CD4-positive, alpha-beta T cell treated with Interleukin-10 for 1 hour (primary cell): ENCODE measurements around the gene SERBP1.
"Not testable (repeated sequence)": the region's sequence is repeated elsewhere in the genome, so short reads cannot be mapped to it uniquely, and the experiment has no call there.

Experiments
- DNase-seq: peaks from one replicate; pipeline ENCODE4 v3.0.0-alpha.2; 2020

The SERBP1 gene

DNA sequence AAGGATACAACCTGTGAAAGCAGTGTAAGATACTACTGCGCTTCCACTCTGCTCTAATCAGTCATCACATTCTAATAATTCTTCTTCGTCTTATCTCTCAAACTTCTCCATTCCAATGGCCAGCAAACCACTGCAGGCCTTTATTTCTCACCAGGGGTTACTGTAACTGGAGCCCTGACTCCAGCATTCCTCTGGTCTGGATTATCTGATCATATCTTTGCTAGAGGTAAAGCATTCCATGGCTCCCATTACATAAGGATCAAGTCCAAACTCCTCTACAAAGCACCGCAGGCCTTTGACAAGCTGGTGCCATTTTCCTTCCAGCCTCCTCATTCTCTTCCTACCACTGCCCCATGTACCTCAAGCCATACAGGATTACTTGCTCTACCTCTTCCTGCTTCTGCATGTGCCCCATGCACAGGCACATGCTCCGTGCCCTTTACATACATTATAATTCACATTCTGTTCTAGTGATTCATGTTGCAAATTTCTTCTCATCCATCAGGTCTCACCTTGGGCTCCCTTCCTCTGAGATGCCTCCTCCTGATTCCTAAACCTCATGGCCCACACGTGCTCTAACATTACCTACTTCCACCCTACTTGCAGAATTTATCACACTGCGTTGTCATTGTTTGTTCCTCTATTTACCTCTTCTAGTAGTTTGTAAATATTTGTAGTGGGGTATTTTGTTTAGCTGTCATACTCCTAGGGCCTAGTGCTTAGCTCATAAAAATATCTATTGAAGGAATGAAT lies 9.3 kb upstream of the SERBP1 start:
- no peak for DNase-seq

DNA sequence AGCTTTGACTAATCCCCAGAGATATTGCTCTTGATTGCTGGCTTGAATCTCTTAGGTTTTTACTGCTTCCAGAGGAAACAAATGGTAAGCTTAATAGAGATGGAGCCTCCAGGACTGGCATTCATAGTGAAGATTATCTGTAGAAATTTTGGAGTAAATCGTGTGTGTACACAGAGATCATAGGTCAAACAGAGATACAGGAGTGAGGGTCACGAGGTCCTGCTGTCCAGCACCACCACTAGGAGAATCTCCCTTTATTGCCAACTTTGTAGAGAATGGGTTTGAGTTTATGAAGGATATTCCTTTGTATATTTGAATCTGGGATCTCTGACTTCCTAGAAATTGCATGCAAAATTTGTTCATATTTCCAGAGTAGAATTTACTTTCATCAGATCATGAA lies 7.8 kb upstream of the SERBP1 start:
- no peak for DNase-seq

DNA sequence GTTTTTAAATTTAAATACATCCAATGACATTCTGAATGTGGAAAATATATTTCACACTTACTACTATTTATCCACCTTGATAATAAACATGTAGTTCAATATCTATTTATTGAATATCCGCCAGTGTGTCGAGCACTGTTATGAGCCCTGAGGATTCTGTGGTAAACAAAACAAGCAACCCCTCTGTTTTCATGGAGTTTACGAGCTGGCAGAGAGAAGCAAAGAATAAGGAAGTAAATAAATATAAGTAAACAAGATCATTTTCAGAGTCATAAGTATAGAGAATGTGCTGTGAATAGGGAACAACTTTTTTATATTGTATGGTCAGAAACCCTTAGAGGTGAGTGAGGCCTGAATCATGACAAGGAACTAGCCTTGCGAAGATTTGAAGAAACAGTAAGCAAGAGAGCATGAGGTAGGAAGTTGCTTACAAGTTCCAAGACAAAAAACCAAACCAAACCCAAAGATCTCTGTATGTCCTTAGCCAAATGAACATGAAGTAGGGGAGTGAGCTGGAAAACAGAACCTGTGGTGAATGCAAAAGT lies 6.4 kb upstream of the SERBP1 start:
- no peak for DNase-seq

DNA sequence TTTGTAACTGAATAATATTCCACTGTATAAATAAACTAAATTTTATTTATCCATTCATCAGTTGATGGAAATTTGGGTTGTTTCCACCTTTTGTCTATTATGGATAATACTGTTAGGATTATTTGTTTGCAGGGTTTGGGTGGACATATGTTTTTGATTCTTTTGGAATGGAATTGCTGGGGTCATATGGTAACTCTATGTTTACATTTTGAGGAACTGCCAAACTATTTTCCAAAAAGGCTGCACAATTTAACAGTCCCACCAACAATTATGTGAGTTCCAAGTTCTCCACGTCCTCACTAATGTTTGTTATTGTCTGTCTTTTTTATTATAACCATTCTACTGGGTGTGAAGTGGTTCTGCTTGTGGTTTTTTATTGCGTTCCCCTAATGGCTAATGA lies 4.3 kb upstream of the SERBP1 start:
- no peak for DNase-seq

DNA sequence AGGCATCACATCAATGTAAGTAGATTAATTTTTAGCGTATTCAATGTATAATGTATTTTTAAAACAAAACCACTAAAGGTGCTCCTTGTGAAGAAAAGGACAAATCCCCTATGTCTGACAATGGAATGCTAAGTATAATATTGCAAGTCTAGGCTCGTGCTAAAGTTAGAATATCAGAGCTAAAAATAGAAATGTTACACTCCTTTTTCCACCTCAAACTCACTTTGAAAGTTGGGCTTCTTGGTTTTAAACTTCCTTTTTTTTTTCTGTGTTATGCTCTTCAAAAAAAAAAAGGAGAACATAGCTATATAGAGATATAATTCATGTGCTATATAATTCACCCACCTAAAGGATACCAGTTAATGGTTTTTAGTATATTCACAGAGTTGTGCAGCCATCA lies 3.6 kb upstream of the SERBP1 start:
- no peak for DNase-seq

DNA sequence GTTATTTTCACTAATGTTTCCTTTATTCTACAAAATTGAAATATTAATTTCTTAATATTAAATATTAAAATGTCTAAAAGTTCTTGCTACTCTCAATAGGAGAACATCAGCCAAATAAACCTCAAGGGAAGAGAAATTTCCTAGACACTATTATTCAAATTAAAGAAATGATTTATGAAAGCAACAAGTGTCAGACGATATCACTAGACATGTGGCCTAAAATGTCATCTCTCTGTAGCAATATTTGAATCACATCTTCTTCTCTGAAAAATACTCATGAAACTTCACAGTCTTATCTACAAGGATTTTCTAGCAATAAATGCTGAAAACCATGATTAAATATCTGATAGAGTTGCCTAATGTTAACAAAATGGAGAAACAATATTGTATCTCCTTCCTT lies 2.5 kb upstream of the SERBP1 start:
- no peak for DNase-seq

DNA sequence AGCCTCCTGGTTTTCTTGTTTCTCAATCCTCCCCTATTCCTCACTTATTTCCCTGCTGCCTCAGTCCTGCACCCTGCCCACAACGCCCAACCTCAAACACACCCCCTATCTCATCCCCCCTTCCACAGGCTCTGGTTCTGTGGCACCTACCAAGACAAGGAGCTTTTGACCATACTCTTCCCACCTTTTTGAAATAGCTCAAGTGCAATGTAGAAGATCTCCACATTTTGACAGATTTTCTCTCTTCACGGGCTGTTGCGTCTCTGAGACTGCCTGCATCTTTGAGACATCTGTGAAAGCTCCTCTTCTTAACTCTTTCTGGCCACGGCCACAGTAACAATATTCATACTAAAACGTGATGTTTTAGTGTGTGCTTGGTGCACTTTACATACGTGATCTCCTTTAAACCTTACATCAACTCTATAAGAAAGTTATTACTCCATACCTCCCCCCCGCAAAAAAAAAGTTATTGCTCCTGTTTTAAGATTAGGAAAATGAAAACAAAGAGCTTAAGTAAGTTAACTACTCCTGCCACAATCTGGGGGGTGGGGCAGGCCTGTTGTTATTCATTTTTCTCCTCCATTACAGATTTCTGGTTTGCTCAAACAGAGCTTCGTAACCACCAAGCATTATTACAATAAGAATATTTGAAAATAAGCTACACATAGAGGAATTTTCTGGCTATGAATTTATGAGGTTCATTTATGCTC lies 1.8 kb upstream of the SERBP1 start:
- no peak for DNase-seq

DNA sequence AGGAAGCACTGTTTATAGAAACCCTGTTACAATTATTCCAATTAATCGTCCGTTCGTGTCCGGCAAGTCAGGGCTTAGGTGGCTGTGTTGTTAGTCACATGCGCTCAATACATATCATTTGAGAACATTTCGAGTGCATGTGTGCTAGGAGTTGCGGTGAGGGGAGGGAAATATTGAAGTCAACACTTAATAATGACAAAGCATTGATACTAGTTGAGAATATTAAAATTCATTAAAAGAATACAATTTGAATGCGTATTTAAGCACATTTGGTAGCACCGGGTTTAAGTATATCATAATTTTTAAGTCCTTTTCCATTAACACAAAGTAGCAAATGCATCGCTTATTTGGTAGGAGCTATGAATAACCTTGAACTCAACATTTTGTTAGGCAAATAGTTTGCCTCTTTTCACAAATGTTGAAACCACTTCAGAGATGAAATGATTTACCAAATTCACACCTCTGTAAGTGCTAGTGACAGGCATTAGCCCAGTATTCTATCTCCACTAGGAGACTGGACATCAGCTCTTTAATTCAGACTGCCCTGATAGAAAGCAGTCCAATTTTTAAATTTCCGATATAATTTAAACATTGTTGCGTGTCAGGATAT lies 1.1 kb upstream of the SERBP1 start:
- DNase-seq: no peak

DNA sequence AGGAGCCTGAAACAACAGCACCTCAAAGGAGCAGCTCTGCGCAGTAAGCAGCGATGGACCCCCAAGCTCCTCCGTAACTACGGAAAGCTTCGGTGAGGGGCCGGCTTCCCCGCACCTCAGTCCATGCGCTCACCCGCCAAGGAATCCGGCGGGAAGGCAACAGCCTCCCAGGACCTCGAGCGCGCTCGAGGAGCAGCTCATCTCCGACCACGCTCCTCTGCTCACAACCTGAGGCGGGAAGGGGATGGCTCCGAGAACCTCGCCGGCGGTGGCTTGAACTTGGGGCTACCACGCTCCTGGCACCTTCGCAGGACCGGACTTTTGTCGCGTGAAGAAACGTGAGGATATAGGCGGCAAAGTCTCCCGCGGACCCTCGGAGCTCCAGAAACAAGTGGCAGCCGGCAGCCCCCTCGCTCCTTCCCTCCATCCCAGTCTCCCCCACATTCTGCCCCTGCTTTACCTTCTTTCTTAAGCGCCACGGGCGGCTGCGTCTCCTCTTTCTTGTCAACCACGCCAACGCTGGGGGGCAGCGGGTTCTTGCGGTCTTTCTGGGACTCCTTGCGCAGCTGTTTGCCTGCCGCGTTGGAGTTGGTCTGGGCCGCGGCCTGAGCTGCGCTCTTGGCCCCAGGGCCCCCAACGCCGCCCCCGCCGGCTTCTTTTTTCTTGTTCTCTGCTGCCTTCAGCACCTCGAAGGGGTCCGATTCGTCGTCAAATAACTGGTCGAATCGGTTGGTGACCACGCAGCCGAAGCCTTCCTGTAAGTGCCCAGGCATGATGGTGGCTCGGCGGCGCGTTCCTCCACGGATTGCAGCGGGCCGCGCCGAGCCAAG lies 459 bp downstream of the SERBP1 start:
- peak; percentile 4 for DNase-seq

DNA sequence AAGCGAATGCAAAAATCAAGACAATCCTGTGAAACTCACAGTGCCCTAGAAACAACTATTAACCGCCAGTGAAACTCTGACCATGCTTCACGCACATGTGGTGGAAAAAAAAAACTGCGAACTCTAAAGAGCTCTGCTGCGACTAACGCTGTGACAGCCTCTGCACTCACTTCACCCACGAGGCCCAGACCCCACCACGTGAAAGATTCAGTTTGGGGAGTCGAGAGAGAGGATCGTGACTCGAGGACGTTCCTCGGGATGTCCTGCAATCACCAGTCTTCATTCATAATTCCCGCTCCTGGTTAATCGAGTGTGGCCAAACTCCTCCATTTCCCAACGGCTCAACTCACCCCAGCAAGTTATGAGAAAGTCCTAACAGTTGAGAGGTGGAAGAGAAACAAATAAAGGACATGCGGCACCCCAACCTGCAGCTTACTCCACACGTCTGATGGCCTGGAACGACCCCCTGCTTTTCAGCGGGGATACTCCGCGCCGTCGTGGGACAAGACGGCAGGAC lies 1.1 kb downstream of the SERBP1 start:
- DNase-seq: peak; percentile 37

DNA sequence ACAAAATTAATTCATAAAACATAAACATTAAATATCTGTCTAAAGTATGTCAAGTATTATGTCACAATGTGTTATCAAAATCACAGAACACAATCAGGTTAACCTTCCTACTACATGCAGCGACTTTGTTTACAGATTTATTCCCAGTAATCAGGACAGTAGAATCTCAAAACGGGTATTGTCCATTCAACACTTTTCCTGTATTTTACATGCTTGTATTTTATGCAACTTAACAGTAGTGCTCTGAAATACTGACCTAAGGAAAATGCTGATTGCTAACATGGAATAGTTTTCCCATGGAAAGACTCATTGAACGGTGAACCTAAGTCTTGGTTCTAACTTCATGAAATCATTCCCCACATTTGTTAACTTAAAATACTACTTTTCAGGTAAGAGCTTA lies 2.3 kb downstream of the SERBP1 start:
- DNase-seq: no peak

DNA sequence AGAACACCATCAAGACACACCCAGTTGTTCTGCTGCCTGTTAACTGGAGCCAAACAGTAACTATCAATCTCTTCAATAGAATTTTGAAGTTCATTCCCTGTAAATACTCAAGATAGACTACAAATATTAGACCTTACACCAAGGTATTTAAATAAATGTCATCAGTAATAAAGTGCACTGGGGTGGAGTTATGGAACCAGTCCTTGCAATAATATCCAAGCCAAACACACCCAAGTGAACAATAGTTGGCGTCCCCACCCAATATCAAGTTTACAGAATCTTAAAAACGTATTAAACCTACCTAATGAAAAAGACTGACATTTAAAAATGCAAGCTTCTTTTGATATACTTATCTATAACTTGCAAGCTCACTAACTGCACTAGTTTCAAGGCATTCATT lies 2.7 kb downstream of the SERBP1 start:
- no peak for DNase-seq

DNA sequence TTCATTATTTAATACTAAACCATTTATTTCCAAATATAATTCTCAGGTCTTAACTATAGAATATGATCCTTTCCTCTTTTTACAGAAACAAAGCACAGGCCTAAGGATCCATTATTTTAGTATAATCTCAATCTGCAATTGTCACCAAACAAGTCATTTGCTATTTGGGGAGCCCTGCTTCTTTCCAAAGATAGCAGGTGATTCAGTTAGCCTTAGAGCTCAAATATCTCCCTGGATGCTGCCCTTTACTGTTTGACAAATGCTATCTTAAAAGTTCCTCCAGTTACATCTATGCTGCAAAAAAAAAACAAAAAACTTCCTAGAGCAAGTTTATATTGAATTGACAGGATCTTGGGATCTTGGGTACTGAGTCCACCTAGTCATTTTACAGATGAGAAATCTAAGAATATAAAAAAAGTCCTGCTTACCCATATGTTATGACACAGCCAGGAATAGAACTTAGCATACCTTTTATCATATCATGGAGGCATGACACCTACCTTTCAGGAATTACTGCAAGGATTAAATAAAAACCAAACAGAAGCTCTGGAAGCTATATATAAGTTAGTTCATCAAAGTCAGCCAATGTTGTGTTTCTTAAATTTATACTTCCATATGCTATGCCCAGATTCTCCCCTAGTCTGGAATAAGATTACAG lies 9.2 kb downstream of the SERBP1 start:
- DNase-seq: no peak

DNA sequence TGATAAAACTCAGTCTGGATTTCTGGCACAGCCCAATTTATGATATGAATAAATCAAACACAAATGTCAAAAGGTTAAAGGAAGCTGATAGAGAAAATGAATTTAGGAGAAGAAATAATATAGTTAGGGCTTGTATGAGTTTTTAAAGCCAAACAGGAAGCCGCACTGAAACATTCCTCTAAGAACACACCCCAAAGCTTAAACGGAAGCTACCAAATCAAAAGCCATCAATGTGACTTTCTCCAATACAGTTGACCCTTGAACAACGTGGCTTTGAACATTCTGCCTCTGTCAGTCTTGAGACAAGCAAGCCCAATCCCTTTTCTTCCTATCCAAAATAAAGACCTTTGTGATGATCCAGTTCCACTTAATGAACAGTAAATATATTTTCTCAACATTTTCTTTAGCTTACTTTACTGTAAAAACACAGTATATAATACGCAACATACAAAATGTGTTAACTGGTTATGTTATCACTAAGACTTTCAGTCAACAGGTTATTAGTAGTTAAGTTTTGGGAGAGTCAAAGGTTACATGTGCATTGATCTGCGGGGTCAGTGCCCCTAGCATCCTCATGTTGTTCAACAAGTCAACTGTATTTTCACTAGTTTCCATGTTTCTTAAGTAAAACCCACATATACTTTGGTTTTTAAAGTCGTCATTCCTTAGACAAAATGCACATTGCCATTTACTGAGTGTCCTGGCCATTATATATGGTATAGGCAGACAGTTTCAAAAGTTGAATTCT lies 11.2 kb downstream of the SERBP1 start:
- no peak for DNase-seq

DNA sequence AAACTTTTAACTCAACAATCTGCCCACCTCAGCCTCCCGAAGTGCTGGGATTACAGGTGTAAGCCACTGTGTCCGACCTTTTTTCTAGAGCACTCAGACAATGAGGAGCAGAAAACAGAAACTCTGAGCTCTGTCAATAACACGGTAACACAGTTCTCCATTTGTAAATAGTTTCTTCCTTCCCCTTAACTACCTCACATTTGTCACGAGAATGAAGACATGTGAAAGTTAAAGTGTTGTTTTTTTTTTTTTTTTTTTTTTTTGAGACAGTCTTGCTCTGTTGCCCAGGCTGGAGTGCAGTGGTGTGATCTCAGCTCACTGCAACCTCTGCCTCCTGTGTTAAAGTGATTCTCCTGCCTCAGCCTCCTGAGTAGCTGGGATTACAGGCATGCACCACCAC lies 12.5 kb downstream of the SERBP1 start:
- DNase-seq: not testable (repeated sequence)

DNA sequence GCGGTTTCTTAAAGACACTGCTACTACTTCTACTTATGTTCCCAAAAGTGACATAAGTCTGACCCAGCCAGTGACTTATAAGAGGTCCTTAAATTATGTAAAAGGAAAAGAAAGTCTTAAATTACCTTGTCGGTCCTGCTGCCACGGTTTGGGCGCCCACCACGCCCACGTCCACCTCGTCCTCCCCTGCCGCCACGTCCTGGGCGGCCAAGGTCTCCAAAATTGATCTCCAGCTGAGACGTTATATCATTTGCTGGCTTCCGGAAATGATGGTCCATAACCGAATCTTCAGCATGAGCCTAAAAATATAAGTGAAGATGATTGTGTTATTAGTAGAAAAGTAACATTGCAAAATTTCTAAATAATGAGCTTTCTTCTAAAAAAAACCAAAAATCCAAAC lies 15.2 kb downstream of the SERBP1 start:
- no peak for DNase-seq

DNA sequence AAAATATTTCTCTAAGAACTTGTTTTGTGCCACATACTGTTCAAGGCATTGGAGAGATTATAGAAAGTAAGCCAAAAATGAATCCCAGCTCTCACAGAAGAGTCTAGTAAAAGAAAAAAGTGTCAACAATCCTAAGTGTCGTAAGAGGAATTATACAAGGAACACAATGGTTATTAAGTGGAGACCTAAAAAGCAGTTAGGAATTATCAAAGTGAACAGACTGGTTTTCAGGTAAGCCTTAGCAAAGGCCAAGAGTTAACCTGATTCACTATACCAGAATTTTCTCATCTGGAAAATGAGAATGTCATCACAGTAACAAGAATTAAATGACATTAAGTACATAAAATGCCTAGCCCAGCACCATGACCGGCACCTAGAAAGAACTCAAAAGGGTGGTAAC lies 15.6 kb downstream of the SERBP1 start:
- DNase-seq: no peak

DNA sequence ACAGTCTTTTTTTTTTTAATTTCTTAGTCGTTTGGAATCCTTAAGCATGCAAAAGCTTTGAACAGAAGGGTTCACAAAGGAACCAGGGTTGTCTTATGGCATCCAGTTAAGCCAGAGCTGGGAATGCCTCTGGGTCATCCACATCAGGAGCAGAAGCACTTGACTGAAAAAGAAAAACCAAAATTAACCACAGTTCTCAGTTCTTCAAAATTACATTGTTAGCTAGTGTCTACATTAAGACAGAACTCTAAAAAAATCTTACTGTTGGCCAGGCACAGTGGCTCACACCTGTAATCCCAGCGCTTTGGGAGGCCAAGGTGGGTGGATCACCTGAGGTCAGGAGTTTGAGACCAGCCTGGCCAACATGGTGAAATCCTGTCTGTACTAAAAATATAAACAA lies 17.1 kb downstream of the SERBP1 start:
- DNase-seq: not testable (repeated sequence)

DNA sequence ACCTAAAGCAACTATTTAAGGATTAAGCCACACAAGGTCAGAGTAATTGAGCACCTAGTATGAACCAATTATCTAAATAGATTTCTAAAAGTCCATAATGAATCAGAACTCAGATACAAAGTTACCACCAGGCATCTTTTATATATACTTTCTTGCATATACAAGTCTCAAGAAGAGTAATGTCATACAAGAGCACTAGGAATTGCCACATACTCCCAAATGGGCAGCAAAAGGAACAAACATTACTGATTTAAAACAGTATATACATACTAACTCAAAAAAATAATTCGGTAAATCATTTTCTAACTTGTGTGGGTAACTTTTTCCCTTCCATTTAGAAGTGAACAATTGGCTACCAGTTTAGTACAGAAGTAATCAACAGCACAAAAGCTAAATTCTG lies 22.1 kb downstream of the SERBP1 start:
- DNase-seq: no peak

DNA sequence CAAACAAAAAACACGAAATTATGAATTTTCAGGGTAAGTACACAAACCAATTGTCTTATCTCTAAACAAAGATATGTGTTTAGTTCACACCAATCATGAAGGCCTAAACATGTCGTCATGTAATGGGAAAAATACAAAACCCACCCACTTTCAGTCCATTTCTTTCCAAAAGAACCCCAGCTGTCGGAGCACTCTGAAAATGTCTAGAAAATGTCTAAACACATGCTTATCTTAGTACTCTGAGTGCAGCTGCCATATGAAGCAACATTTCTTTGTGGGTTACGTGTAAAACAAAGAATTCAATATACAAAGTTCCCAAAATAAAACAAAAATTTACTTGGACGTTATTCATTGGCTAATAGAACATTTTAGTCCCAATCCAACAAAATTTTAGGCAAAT lies 22.7 kb downstream of the SERBP1 start:
- no peak for DNase-seq

DNA sequence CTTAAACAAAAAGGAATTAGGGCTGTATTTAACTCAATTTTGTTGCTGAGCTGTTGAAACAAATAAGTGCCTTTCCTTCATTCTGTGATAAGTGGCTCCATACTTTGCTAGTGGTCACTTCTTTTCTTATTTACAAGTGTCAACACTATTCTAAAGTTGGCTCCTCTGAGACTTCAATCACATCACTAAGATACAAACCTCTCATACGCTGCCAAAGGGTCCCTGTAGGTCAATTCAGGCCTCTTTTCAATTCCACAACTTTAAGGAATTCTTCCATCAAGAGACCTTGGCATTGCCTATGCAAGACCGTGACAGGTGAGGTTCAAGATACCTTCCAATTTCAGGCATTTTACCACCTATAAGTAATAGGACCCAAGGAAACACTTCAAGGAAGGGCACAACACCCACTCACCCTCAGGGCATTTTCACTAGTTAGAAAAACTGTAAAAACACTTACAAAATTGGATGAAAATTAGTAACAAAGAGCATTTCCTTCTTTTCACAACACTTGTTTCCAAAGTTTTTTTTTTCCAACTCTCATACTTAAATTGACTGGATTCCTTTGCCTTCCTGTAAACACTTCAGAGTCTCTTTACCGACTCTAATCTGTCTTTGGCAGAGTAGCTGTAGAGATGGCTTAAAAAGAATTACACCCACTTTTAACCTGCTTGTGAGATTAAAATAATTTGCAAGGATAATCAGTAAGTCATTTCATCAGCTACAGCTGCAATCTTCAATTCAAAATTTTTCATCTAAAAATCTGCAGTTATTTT lies 24.5 kb downstream of the SERBP1 start:
- no peak for DNase-seq
